CD4-positive, alpha-beta T cell treated with Interferon alpha-2 for 1 hour (primary cell): Measurements from ENCODE around the gene NODAL.
A peak's percentile ranks its signal among the peaks of the same experiment; 100 is the strongest.
"Not testable (repeated sequence)": the region's sequence is repeated elsewhere in the genome, so short reads cannot be mapped to it uniquely, and the experiment has no call there.

Experiments
- DNase-seq, 2 donors: peaks; one replicate each; pipeline ENCODE4 v3.0.0-alpha.2; 2020 to 2022

The NODAL gene

GRCh38 chr10:70441161-70441894 lies at the start of gene NODAL:
NODAL (minus strand) TSS chr10:70441681; CDS start chr10:70441667, 14 bp downstream.
- no peak for DNase-seq

- DNase-seq: no peak
These were observed 48.7 kb upstream of the NODAL start for GRCh38 chr10:70490142-70490541.

- DNase-seq: no peak
These were observed 46.3 kb upstream of the NODAL start for GRCh38 chr10:70487824-70488223.

- not testable (repeated sequence) for DNase-seq
These were observed 42.4 kb upstream of the NODAL start for GRCh38 chr10:70483872-70484271.

GRCh38 chr10:70482982-70483760 lies 41.7 kb upstream of the NODAL start:
- no peak for DNase-seq

GRCh38 chr10:70481831-70482530 lies 40.5 kb upstream of the NODAL start:
- DNase-seq: no peak

- no peak for DNase-seq
These were observed 39.6 kb upstream of the NODAL start for GRCh38 chr10:70481105-70481504.

GRCh38 chr10:70480239-70480861 lies 38.9 kb upstream of the NODAL start:
- peak; percentile 23 to 48 for DNase-seq

- no peak for DNase-seq
These were observed 38.3 kb upstream of the NODAL start for GRCh38 chr10:70479626-70480238.

- no peak for DNase-seq
These were observed 37.7 kb upstream of the NODAL start for GRCh38 chr10:70479165-70479581.

- peak; percentile 9 to 24 for DNase-seq
These were observed 37.0 kb upstream of the NODAL start, which contains the start of gene PALD1 for GRCh38 chr10:70478191-70479164. PALD1 (plus strand) TSS chr10:70478767; CDS start chr10:70525952, 47,185 bp downstream.

- DNase-seq: peak; percentile 78 to 81
These were observed 36.2 kb upstream of the NODAL start for GRCh38 chr10:70477661-70478162.

GRCh38 chr10:70476249-70477035 lies 35.0 kb upstream of the NODAL start:
- DNase-seq: no peak

GRCh38 chr10:70475661-70476060 lies 34.2 kb upstream of the NODAL start:
- DNase-seq: no peak

- DNase-seq: no peak
These were observed 33.3 kb upstream of the NODAL start for GRCh38 chr10:70474780-70475179.

- no peak for DNase-seq
These were observed 31.4 kb upstream of the NODAL start for GRCh38 chr10:70472799-70473454.

GRCh38 chr10:70466951-70467350 lies 25.5 kb upstream of the NODAL start:
- no peak for DNase-seq

- no peak for DNase-seq
These were observed 24.4 kb upstream of the NODAL start for GRCh38 chr10:70465832-70466231.

GRCh38 chr10:70465278-70465677 lies 23.8 kb upstream of the NODAL start:
- no peak for DNase-seq
